ENCODE measurements around the gene LILRA5.

- TF ChIP-seq CTCF (IDR thresholded peaks at IDR 0.05; ENCODE audit: control extremely low read depth in 1 of 3, insufficient read depth in 1 of 3, low read depth in 1 of 3, low read length in 3 of 3) (peak in 1 of 3 experiments; percentile 13; a peak in 1 of 4 replicates), POLR2AphosphoS5 (IDR thresholded peaks at IDR 0.05; ENCODE audit: low read depth, low read length) (no peak), SIN3A (conservative IDR thresholded peaks at IDR 0.05 in 1 of 2, IDR thresholded peaks at IDR 0.05 in 1 of 2; ENCODE audit: low read depth in 1 of 2, low read length in 2 of 2) (no peak), GABPA (IDR thresholded peaks at IDR 0.05; ENCODE audit: borderline replicate concordance, insufficient read depth, low read length) (no peak), PHF8 (conservative IDR thresholded peaks at IDR 0.05; ENCODE audit: low read depth, low read length) (no peak), SP2 (IDR thresholded peaks at IDR 0.05; ENCODE audit: low read length) (no peak), TAF1 (IDR thresholded peaks at IDR 0.05; ENCODE audit: low read depth, low read length) (no peak), CHD1 (IDR thresholded peaks at IDR 0.05; ENCODE audit: low read depth, low read length) (no peak), TEAD4 (IDR thresholded peaks at IDR 0.05; ENCODE audit: low read depth, low read length) (no peak), CREB1 (IDR thresholded peaks at IDR 0.05) (no peak), RFX5 (IDR thresholded peaks at IDR 0.05; ENCODE audit: borderline replicate concordance, low read depth, low read length) (no peak)
These were observed 28.3 kb upstream of the LILRA5 start for GRCh38 chr19:54341295-54341694.

All from H1 (cell line).